PC-9 (cell line): Measurements from ENCODE around the gene CLDN7. TPM values are rescaled to one million over a fixed set of nuclear protein-coding genes. Genes with fewer than 3 reads are reported as not detected.

Experiments
- BruUV-seq: library from RNA; stranded (reverse); fragments of 400-500 nt; replicated peaks from 2 replicates; lab custom pipeline; 2021; lab: Mats Ljungman, UMichigan
- CTCF ChIA-PET: fragments of 300-600 bp; sonication (Branson Sonifier 250); formaldehyde crosslinking; loops from one replicate; lab custom pipeline; 2022; ENCODE audit warnings: antibody characterized with exemption; lab: Charles Lee
- POLR2A ChIA-PET: fragments of 300-600 bp; sonication (Branson Sonifier 250); formaldehyde crosslinking; loops from one replicate; lab custom pipeline; 2022; ENCODE audit warnings: antibody characterized with exemption; ENCODE audit not compliant: unreplicated experiment; lab: Charles Lee
- DNase-seq, 2 experiments: peaks; one replicate each; pipeline versions ENCODE4 v3.0.0 to v3.0.0-alpha.2; 2015 to 2022; ENCODE audit warnings: mixed read lengths in 1 of 2
- H2AFZ ChIP-seq: fragments of 200-600 bp; sonication (generic); 2 replicates; pipeline ENCODE4 v1.8.1; 2017; ENCODE audit warnings: antibody characterized with exemption
- H3F3A ChIP-seq: fragments of 200-600 bp; sonication (generic); 2 replicates; pipeline ENCODE4 v1.8.1; 2017; ENCODE audit warnings: antibody characterized with exemption, mild to moderate bottlenecking, low read depth; ENCODE audit not compliant: insufficient read depth
- H3K27ac ChIP-seq: fragments of 200-600 bp; sonication (generic); 2 replicates; pipeline ENCODE4 v1.6.1; 2016; ENCODE audit warnings: mixed run types
- H3K27me3 ChIP-seq: fragments of 200-600 bp; sonication (generic); 2 replicates; pipeline ENCODE4 v1.6.1; 2016; ENCODE audit warnings: low read depth, mixed run types; ENCODE audit not compliant: insufficient read depth
- H3K36me3 ChIP-seq: fragments of 200-600 bp; sonication (generic); 2 replicates; pipeline ENCODE4 v1.6.1; 2016; ENCODE audit warnings: low read depth, mixed run types
- H3K4me1 ChIP-seq: fragments of 200-600 bp; sonication (generic); replicated peaks from 2 replicates; pipeline ENCODE4 v1.6.1; 2016; ENCODE audit warnings: mixed run types; ENCODE audit not compliant: insufficient read depth
- H3K4me2 ChIP-seq: fragments of 200-600 bp; sonication (generic); 2 replicates; pipeline ENCODE4 v1.6.1; 2017; ENCODE audit warnings: mixed run types
- H3K4me3 ChIP-seq: fragments of 200-600 bp; sonication (generic); 2 replicates; pipeline ENCODE4 v1.6.1; 2016; ENCODE audit warnings: mixed run types
- H3K79me2 ChIP-seq: fragments of 200-600 bp; sonication (generic); 2 replicates; pipeline ENCODE4 v1.6.1; 2017; ENCODE audit warnings: low read depth, mixed run types
- H3K9me2 ChIP-seq: fragments of 200-600 bp; sonication (generic); 2 replicates; pipeline ENCODE4 v1.8.1; 2017; ENCODE audit warnings: mild to moderate bottlenecking; ENCODE audit not compliant: insufficient read depth
- H3K9me3 ChIP-seq: fragments of 200-600 bp; sonication (generic); 2 replicates; pipeline ENCODE4 v1.8.1; 2016; ENCODE audit warnings: low read depth; ENCODE audit not compliant: insufficient read depth
- H4K20me1 ChIP-seq: fragments of 200-600 bp; sonication (generic); 2 replicates; pipeline ENCODE4 v1.8.1; 2017; ENCODE audit not compliant: insufficient read depth
- CTCF ChIP-seq: fragments of 200-600 bp; sonication (generic); conservative IDR thresholded peaks from 2 replicates; pipeline ENCODE4 v1.6.1; 2017; ENCODE audit warnings: mixed run types, antibody characterized with exemption, mild to moderate bottlenecking, moderate library complexity
- EZH2 ChIP-seq: fragments of 200-600 bp; sonication (generic); IDR thresholded peaks from 2 replicates; pipeline ENCODE4 v1.8.0; 2017; ENCODE audit warnings: antibody characterized with exemption, low read depth
- intact Hi-C: fragments of 100-400 bp; cut with micrococcal nuclease; formaldehyde crosslinking; loops from one replicate; pipeline ENCODE4 v1.10.0; 2022; ENCODE audit not compliant: unreplicated experiment
- total RNA-seq: library from RNA; stranded (reverse); gene quantifications from 2 replicates; pipeline ENCODE4 v1.2.3, GENCODE V29; 2021

CLDN7 gene
- total RNA-seq, 1 experiment from 2014 or later = 390 TPM

DNA sequence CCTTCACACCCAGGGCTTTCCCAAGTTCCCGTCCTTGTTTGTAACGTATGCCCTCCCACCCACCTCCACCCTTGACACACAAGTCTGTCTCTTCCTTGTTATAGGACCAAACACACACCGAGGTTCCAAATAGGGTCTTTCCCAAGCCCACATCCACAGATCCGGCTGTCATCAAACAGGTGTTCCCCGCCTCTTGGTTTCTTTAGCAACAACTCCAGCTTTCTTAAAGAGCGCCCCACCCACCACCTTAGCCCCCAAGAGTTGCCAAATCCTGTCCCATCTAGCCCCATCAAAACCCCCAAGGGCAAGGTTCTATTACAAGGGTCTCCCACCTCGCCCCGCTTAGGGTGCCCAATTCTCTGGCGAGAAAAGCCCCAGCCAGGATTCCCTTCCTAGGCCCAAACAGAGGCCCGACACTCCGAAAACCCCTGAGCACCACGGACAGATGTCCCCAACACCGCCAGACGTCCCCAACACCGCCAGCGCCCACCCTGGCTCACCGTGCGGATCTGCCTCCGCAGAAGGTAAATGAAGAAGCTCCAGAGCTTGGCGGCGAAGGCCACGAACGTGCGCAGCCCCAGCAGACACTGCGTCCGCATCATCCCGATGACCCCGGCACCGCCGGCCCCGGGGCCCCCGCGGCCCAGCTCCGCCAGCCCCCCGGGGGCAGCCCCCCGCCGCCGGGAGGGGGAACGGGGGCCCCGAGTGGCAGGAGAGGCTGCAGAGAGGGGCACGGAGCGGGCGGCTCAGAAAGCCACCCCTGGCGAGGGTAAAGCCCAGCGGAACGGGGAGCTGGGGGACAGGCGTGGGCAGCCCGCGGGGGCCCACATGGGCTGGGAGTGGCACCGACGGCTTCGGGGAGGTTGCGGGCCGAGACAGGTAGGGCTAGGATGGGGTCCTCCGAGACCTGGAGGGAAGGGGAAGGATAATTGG, 11.3 kb downstream of the CLDN7 start:
- Histone ChIP-seq H3K9me3 (no peaks in the 10 kb centered on the region), H2AFZ (peak overlapping the region; percentile 21; the same call in 1 of the 2 replicates), H3F3A (peaks cover 45% of the 10 kb centered on the region), H3K4me1 (peaks cover 28% of the 10 kb centered on the region), H3K79me2 (peaks cover 73% of the 10 kb centered on the region), H3K27me3 (no peaks in the 10 kb centered on the region), H3K4me2 (peak overlapping the region; percentile 90), H3K27ac (peak overlapping the region; percentile 89), H3K36me3 (peaks cover 19% of the 10 kb centered on the region), H3K4me3 (peak overlapping the region; percentile 72), H4K20me1 (peaks cover 6% of the 10 kb centered on the region; the same call in 1 of the 2 replicates), H3K9me2 (no peaks in the 10 kb centered on the region)
- intact Hi-C loops = no loop called here
- CTCF ChIA-PET = interaction anchor here (0.5 to 0.6 kb wide), 2 partner anchors 12 to 434 kb away, joined by 3 read pairs; no protein-coding TSS in a partner anchor
- no TSS peak for BruUV-seq
- TF ChIP-seq CTCF (no peak), EZH2 (no peak)
- DNase-seq = no peak
- POLR2A ChIA-PET = interaction anchor here (0.5 to 0.6 kb wide), 4 partner anchors 12 to 338 kb away, joined by 4 to 10 read pairs (median 4); partner anchors contain the start of genes PHF23 and TMEM256

GRCh38 chr17:7249830-7250229, 12.4 kb downstream of the CLDN7 start:
- H3K79me2 ChIP-seq = peaks cover 70% of the 10 kb centered on the region
- peak overlapping the region; percentile 72 for H3K4me3 ChIP-seq
- H3K4me1 ChIP-seq = peaks cover 28% of the 10 kb centered on the region
- no TSS peak for BruUV-seq
- H2AFZ ChIP-seq = no peak overlapping the region
- intact Hi-C loops = no loop called here
- no peaks in the 10 kb centered on the region for H3K9me3 ChIP-seq
- TF ChIP-seq EZH2 = no peak
- TF ChIP-seq CTCF = no peak
- peak overlapping the region; percentile 90 for H3K4me2 ChIP-seq
- H3K9me2 ChIP-seq = no peaks in the 10 kb centered on the region
- ChIA-PET POLR2A (interaction anchor here (0.6 kb wide), 1 partner anchor 438 kb away, joined by 4 read pairs; no protein-coding TSS in a partner anchor), CTCF (no interaction called here)
- DNase-seq = no peak
- H4K20me1 ChIP-seq = peaks cover 6% of the 10 kb centered on the region; the same call in 1 of the 2 replicates
- no peak overlapping the region for H3K27ac ChIP-seq
- H3K27me3 ChIP-seq = no peaks in the 10 kb centered on the region
- H3K36me3 ChIP-seq = peaks cover 19% of the 10 kb centered on the region
- peaks cover 42% of the 10 kb centered on the region for H3F3A ChIP-seq

DNA sequence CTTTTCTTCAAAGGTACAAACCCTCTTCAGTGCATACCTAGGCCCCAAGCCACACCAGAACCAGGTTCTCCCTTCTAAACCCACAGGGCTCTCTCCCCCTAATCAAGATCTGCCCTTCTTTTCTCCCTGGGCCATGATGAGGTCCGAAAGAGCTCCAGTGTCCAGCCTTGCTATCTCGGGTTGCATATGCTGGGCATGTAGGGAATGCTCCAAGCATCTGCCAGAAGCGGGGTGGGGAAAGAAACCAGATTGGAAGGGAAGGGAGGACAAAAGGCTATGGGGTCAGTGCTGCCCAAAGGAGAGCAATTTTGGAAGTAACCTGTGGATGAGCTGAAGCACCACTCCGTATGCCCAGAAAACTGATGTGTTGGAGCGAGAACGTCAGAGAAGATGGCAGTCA, 13.1 kb downstream of the CLDN7 start:
- BruUV-seq = no TSS peak
- POLR2A ChIA-PET = interaction anchor here (0.6 kb wide), 1 partner anchor 439 kb away, joined by 4 read pairs; no protein-coding TSS in a partner anchor
- CTCF ChIA-PET = no interaction called here

More for the DNA sequence above, 13.1 kb downstream of the CLDN7 start:
- DNase-seq = no peak
- no peak for TF ChIP-seq CTCF
- Histone ChIP-seq H3K9me2 (no peaks in the 10 kb centered on the region), H3K36me3 (peaks cover 15% of the 10 kb centered on the region; the same call in 1 of the 2 replicates), H4K20me1 (peaks cover 6% of the 10 kb centered on the region; the same call in 1 of the 2 replicates), H2AFZ (no peak overlapping the region), H3K9me3 (no peaks in the 10 kb centered on the region), H3K4me1 (peaks cover 27% of the 10 kb centered on the region), H3K4me2 (peak overlapping the region; percentile 90), H3F3A (peaks cover 42% of the 10 kb centered on the region), H3K27ac (no peak overlapping the region), H3K79me2 (peaks cover 64% of the 10 kb centered on the region), H3K4me3 (no peak overlapping the region; the same call in 1 of the 2 replicates), H3K27me3 (no peaks in the 10 kb centered on the region)
- intact Hi-C loops = no loop called here
